A549 (cell line): ENCODE results near the gene LRP1. TPM values are rescaled to one million over a fixed set of nuclear protein-coding genes. Genes with fewer than 3 reads are reported as not detected.
A peak's percentile ranks its signal among the peaks of the same experiment; 100 is the strongest.

Experiments
- ATAC-seq, 2 experiments: fragments of 200-7000 bp in 1 of 2; fragments of >200 bp in 1 of 2; cut with Nextera tagmentation in 1 of 2; cut with Tn5 transposase in 1 of 2; 3 replicates each; pipeline versions ENCODE4 v1.8.0 to v1.9.1; 2018 to 2020; ENCODE audit warnings: mild to moderate bottlenecking in 1 of 2, moderate library complexity in 1 of 2
- CTCF ChIA-PET: fragments of 300-600 bp; sonication (Branson Sonifier 250); formaldehyde crosslinking; extraction: SDS; loops from one replicate; lab custom pipeline; 2021; ENCODE audit warnings: antibody characterized with exemption, inconsistent platforms; lab: Yijun Ruan, JAX
- POLR2A ChIA-PET: fragments of 350-600 bp; formaldehyde crosslinking; extraction: SDS; loops from one replicate; lab custom pipeline; 2021; ENCODE audit warnings: antibody characterized with exemption, inconsistent platforms; lab: Yijun Ruan, JAX
- DNase-seq, 2 experiments: peaks; one replicate each; pipeline versions ENCODE4 v3.0.0 to v3.0.0-alpha.2; 2011 to 2016; ENCODE audit warnings: low read depth in 1 of 2, low spot score in 1 of 2
- FAIRE-seq: peaks from 2 replicates; lab custom pipeline; 2011; peaks lifted over from hg19 to GRCh38; lab: Jason Lieb, UNC
- H3K27ac ChIP-seq, 2 experiments: fragments of >200 bp; sonication (Bioruptor Twin); formaldehyde crosslinking; 3 replicates each; pipeline ENCODE4 v1.5.1; 2016 to 2017
- H3K4me1 ChIP-seq: fragments of >200 bp; sonication (Bioruptor Twin); formaldehyde crosslinking; 3 replicates; pipeline ENCODE4 v1.6.1; 2016
- H3K4me2 ChIP-seq: fragments of >200 bp; sonication (Bioruptor Twin); formaldehyde crosslinking; 3 replicates; pipeline ENCODE4 v1.6.1; 2016
- H3K4me3 ChIP-seq: fragments of >200 bp; sonication (Bioruptor Twin); formaldehyde crosslinking; 3 replicates; pipeline ENCODE4 v1.5.1; 2016
- H3K9me3 ChIP-seq: fragments of >200 bp; sonication (Bioruptor Twin); formaldehyde crosslinking; 3 replicates; pipeline ENCODE4 v1.6.1; 2016
- CBX2 ChIP-seq: fragments of 200-600 bp; sonication (generic); IDR thresholded peaks from 2 replicates; pipeline ENCODE4 v1.6.1; 2016; ENCODE audit warnings: low read depth, mild to moderate bottlenecking, borderline replicate concordance
- CEBPB ChIP-seq, 2 experiments: fragments of >200 bp in 1 of 2; sonication (Bioruptor Twin) in 1 of 2; formaldehyde crosslinking in 1 of 2; IDR thresholded peaks; 2 replicates each; pipeline ENCODE4 v1.6.1; 2012 to 2016
- EHMT2 ChIP-seq: fragments of 200-600 bp; sonication (generic); IDR thresholded peaks from 2 replicates; pipeline ENCODE4 v1.6.1; 2016; ENCODE audit warnings: antibody characterized with exemption, low read depth, mild to moderate bottlenecking, moderate library complexity
- ELK1 ChIP-seq: fragments of 150-350 bp; IDR thresholded peaks from 2 replicates; pipeline ENCODE4 v1.6.1; 2014; ENCODE audit warnings: low read depth, mild to moderate bottlenecking, low read length
- EP300 ChIP-seq, 2 experiments: fragments of >200 bp; sonication (Bioruptor Twin); formaldehyde crosslinking; IDR thresholded peaks; 2 replicates in 1 of 2; 3 replicates in 1 of 2; pipeline ENCODE4 v1.6.1; 2016 to 2017
- FOSL2 ChIP-seq, 2 experiments: fragments of 450-650 bp in 1 of 2; fragments of >200 bp in 1 of 2; sonication (Bioruptor Twin) in 1 of 2; formaldehyde crosslinking; IDR thresholded peaks; 2 replicates each; pipeline versions ENCODE4 v1.5.0 to v1.6.1; 2016 to 2020; ENCODE audit warnings: mild to moderate bottlenecking in 1 of 2, moderate library complexity in 1 of 2
- GATA3 ChIP-seq: IDR thresholded peaks from 2 replicates; pipeline ENCODE4 v1.6.1; 2012; ENCODE audit warnings: borderline replicate concordance
- HEYL ChIP-seq: fragments of 250-450 bp; sonication (Bioruptor Pico); IDR thresholded peaks from 2 replicates; pipeline ENCODE4 v1.8.0; 2021; ENCODE audit warnings: mild to moderate bottlenecking, moderate library complexity
- HMGXB4 ChIP-seq: fragments of 250-450 bp; sonication (Bioruptor Pico); IDR thresholded peaks from 2 replicates; pipeline ENCODE4 v1.5.0; 2021; ENCODE audit warnings: mild to moderate bottlenecking, moderate library complexity, borderline replicate concordance
- HOXA7 ChIP-seq: fragments of 250-450 bp; sonication (Bioruptor Pico); IDR thresholded peaks from 2 replicates; pipeline ENCODE4 v1.5.0; 2020; ENCODE audit warnings: mild to moderate bottlenecking, moderate library complexity
- KDM1A ChIP-seq: fragments of 200-600 bp; sonication (generic); IDR thresholded peaks from 2 replicates; pipeline ENCODE4 v1.6.1; 2016; ENCODE audit warnings: low read depth, mild to moderate bottlenecking
- MAFK ChIP-seq: fragments of 450-650 bp; IDR thresholded peaks from 2 replicates; pipeline ENCODE4 v1.6.1; 2014; ENCODE audit not compliant: partially characterized antibody
- MYC ChIP-seq: IDR thresholded peaks from 2 replicates; pipeline ENCODE4 v1.6.1; 2012; ENCODE audit warnings: mild to moderate bottlenecking, inconsistent platforms, low read length, improper control_type of control experiment, borderline replicate concordance
- NPAS2 ChIP-seq: fragments of 250-450 bp; sonication (Bioruptor Pico); IDR thresholded peaks from 2 replicates; pipeline ENCODE4 v1.8.0; 2022; ENCODE audit warnings: mild to moderate bottlenecking, moderate library complexity, borderline replicate concordance
- NR3C1 ChIP-seq: fragments of >200 bp; sonication (Bioruptor Twin); formaldehyde crosslinking; IDR thresholded peaks from 3 replicates; pipeline ENCODE4 v1.6.1; 2017
- PBX3 ChIP-seq: IDR thresholded peaks from 2 replicates; pipeline ENCODE4 v1.6.1; 2012
- RFX5 ChIP-seq: fragments of 450-650 bp; IDR thresholded peaks from 2 replicates; pipeline ENCODE4 v1.7.1; 2014; ENCODE audit warnings: antibody characterized with exemption, mild to moderate bottlenecking, moderate library complexity
- SMC3 ChIP-seq: fragments of >200 bp; sonication (Bioruptor Twin); formaldehyde crosslinking; IDR thresholded peaks from 3 replicates; pipeline ENCODE4 v1.6.1; 2018; ENCODE audit warnings: inconsistent platforms
- TP53 ChIP-seq: fragments of 250-450 bp; sonication (Bioruptor Pico); IDR thresholded peaks from 2 replicates; pipeline ENCODE4 v1.5.0; 2021; ENCODE audit warnings: mild to moderate bottlenecking, moderate library complexity
- USF2 ChIP-seq: fragments of 450-650 bp; IDR thresholded peaks from 2 replicates; pipeline ENCODE4 v1.6.1; 2014; ENCODE audit warnings: antibody characterized with exemption
- WGBS: methylation state at CpG from one replicate; pipeline ENCODE4 v1.1.6; 2017; ENCODE audit errors: missing lambda C conversion rate; 5-methylcytosine and 5-hydroxymethylcytosine counted together
- polyA plus RNA-seq, 4 experiments: library from polyadenylated mRNA; depleted of rRNA in 3 of 4; stranded (reverse); fragments of >200 nt; fragmentation: RNase III in 1 of 4; extraction: RNeasy Plus Mini Kit Qiagen cat#74134 plus additional on column Dnase treatment in 1 of 4; gene quantifications; 2 replicates in 3 of 4; 3 replicates in 1 of 4; pipeline ENCODE4 v1.2.3, GENCODE V29; 2011 to 2017

Gene LRP1
- polyA plus RNA-seq, 2 of the 4 experiments (the other 2 are of a cell fraction) = 5.6 to 9.4 TPM

- TF ChIP-seq TP53 (no peak), PBX3 (no peak), NR3C1 (no peak), MAFK (no peak), HEYL (no peak), HMGXB4 (CRISPR knock-in tag) (no peak), RFX5 (no peak), GATA3 (no peak), SMC3 (no peak), MYC (no peak), EP300 (IDR thresholded peaks at IDR 0.05) (no peak), NPAS2 (CRISPR knock-in tag) (no peak)
- TF ChIP-seq, all 56 proteins: peak for 0
- no peak overlapping the region for H3K27ac ChIP-seq
- no peak for FAIRE-seq
- 79% methylated on average over 9 of the region's 9 CpGs for WGBS
- H3K9me3 ChIP-seq = no peaks in the 10 kb centered on the region
- no peak overlapping the region for H3K4me2 ChIP-seq
- peaks cover 15% of the 10 kb centered on the region; the same call in 2 of the 3 replicates for H3K4me1 ChIP-seq
- no peak for DNase-seq
- no peak overlapping the region for H3K4me3 ChIP-seq
- ATAC-seq = no peak
- CTCF ChIA-PET = interaction anchor here (1.2 to 26.5 kb wide), 6 partner anchors 10 to 216 kb away, joined by 3 to 615 read pairs (median 52); partner anchors contain the start of genes INHBE, NXPH4 and SHMT2
- POLR2A ChIA-PET = no interaction called here
These were observed 108.8 kb downstream of the LRP1 start for GRCh38 chr12:57236925-57237595.

- Histone ChIP-seq H3K4me3 (no peak overlapping the region), H3K4me1 (peaks cover 20% of the 10 kb centered on the region; the same call in 2 of the 3 replicates), H3K27ac (no peak overlapping the region), H3K4me2 (no peak overlapping the region), H3K9me3 (no peaks in the 10 kb centered on the region)
- CTCF ChIA-PET = interaction anchor here (1.2 to 26.5 kb wide), 6 partner anchors 11 to 215 kb away, joined by 3 to 615 read pairs (median 52); partner anchors contain the start of genes INHBE, NXPH4 and SHMT2
- DNase-seq = no peak
- POLR2A ChIA-PET = no interaction called here
- ATAC-seq = no peak
- no peak for TF ChIP-seq TP53
- no peak for FAIRE-seq
- WGBS = 89% methylated on average over 5 of the region's 5 CpGs
These were observed 109.3 kb downstream of the LRP1 start for GRCh38 chr12:57237596-57237931.

GRCh38 chr12:57237932-57238853, 109.9 kb downstream of the LRP1 start:
- ATAC-seq (no peak), FAIRE-seq (no peak), DNase-seq (no peak)
- ChIA-PET POLR2A (interaction anchor here (0.7 to 3.1 kb wide), 3 partner anchors 9 to 24 kb away, joined by 3 to 20 read pairs (median 11); partner anchors contain the start of gene SHMT2), CTCF (interaction anchor here (0.6 to 26.5 kb wide), 25 partner anchors 10 to 225 kb away, joined by 3 to 615 read pairs (median 4); partner anchors contain the start of genes INHBE, LRP1, NXPH4 and SHMT2)
- H3K9me3 ChIP-seq = no peaks in the 10 kb centered on the region
- H3K4me1 ChIP-seq = peaks cover 23% of the 10 kb centered on the region; the same call in 2 of the 3 replicates
- no peak overlapping the region; the same call in 2 of the 3 replicates for H3K4me3 ChIP-seq
- peak overlapping the region in 1 of 2 experiments; percentile 93; a peak in 3 of 6 replicates for H3K27ac ChIP-seq
- TF ChIP-seq CBX2 = no peak
- TF ChIP-seq USF2 = no peak
- TF ChIP-seq KDM1A = no peak
- no peak for TF ChIP-seq EHMT2
- no peak for TF ChIP-seq SMC3
- TF ChIP-seq CEBPB (IDR thresholded peaks at IDR 0.05) = no peak
- no peak for TF ChIP-seq HOXA7 (CRISPR knock-in tag)
- TF ChIP-seq ELK1 = no peak
- no peak for TF ChIP-seq FOSL2 (IDR thresholded peaks at IDR 0.05)
- no peak for TF ChIP-seq FOSL2 (CRISPR knock-in tag; IDR thresholded peaks at IDR 0.05)
- peak overlapping the region; percentile 83 for H3K4me2 ChIP-seq
- 89% methylated on average over 59 of the region's 63 CpGs for WGBS
